NOMO-1 treated with dmso at 0.1 percent for 144 hours (cell line): ENCODE data around the gene CCDC170.

ENCODE experiments used
- DNase-seq: peaks from one replicate; lab custom pipeline; 2025; ENCODE audit not compliant: unreplicated experiment; lab: John Stamatoyannopoulos, UW

The CCDC170 gene

DNA sequence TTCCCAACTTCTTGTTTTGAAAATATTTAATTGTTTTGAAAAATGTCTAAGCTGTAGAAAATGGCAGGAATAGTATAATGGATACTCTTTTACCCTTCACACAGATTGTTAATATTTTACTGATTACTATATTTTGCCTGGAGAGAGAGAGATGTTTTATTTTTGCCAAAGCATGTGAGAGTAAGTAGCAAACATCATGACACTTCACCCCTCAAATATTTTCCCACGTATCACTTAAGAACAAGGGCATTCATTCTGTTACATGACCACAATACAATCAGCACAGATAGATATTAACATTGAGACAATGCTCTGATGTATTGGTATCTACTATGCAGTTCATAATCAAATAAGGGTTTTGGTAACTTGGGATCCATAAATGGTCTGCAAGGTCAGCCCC lies 116.5 kb downstream of the CCDC170 start:
- DNase-seq: no peak

DNA sequence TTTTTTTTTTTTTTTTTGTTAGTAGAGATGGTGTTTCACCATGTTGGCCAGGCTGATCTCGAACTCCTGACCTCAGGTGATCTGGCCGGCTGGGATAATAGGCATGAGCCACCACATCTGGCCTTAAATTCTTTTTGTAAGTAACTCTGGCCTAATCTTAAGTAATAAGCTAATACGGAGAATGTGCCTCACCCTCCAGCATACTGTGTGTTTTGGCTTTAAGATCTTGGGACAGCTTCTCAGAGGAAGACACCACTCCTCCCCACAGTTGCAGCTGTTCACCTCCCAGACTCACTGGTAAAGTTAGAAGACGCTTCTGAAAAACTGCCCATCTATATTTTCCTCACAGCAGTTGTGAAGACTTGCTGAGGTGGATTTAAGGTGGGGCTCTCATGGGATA lies 120.8 kb downstream of the CCDC170 start:
- no peak for DNase-seq

DNA sequence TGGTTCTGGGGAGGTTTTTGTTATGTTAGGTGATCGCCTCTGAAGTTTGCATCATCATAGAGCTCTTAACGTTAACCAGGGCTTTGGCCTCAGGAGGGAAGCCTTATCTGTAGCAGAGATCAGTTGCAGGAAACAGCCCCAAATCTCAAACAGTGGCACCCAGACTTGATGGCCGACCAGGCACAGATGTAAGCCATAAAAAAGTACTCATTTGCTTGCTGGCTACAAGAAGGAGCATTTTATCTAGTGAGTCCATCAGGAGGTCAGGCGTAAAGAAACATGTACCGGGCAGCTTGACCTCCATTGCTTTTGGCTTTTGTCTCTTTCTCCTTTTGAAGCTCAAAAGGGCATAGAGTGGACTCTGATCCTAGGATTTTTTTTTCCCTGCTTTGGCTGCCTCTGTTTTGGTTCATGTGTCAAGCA lies 122.3 kb downstream of the CCDC170 start:
- DNase-seq: no peak

DNA sequence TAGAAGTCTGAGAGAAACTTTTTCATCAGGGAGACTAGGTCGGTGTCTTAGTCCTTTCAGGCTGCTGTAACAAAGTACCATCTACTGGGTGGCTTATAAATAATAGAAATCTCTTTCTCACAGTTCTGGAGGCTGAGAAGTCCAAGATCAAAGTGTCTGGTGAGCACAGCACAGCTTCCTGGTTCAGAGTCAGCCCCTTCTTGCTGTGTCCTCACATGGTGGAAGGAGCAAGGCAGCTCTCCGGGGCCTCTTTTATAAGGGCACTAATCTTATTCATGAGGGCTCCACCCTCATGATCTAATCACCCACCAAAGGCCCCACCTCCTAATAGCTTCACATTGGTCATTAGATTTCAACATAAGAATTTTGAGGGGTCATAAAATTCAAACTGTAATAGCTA lies 122.8 kb downstream of the CCDC170 start:
- DNase-seq: no peak

DNA sequence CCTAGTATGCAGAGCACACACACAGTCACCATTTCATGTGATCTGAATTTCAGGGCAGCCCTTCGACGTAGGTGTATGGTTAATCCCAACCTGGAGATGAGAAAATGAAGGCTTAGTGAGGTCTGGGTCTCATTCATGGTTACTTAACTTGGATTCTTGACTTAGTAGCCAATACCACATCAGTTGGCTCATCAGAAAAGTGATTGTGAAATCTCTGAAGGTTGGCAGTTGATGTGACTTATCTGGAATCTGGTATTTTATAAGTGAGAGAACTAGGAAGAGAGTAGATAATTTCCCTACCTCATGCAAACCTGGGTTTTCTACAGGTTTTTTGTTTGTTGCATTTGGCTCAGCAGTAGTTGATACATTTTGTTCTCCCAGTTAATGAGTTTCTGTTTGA lies 123.7 kb downstream of the CCDC170 start:
- DNase-seq: no peak

DNA sequence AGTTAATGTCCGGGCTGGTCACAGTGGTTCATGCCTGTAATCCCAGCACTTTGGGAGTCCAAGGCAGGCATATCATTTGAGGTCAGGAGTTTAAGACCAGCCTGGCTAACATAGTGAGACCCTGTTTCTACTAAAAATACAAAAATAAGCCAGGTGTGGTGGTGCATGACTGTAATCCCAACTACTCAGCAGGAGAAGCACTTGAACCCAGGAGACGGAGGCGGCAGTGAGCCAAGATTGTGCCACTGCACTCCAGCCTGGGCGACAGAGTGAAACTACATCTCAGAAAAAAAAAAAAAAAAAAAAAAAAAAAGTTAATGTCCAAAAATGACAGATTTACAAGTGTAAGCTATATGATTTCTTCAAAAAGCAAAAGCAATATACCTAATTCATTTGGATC lies 124.9 kb downstream of the CCDC170 start:
- DNase-seq: no peak

DNA sequence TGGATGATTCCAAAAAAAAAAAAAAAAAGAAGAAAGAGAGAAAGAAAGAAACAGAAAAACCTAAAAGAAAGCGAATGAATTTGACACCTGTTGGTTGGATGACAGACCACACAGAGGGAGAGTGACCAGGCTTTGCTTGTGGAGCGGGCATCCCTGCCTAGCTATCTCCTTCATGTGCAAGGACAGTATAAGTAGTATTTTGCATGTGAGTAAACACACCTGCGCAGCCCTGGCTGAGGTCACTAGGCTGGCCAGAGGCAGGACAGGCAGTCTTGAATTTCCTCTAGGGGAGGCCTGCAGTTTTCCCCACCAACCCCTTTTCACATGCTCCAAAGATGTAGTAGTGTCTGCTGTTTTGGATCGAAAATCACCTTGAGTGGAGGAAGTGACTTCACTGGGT lies 126.4 kb downstream of the CCDC170 start:
- no peak for DNase-seq

DNA sequence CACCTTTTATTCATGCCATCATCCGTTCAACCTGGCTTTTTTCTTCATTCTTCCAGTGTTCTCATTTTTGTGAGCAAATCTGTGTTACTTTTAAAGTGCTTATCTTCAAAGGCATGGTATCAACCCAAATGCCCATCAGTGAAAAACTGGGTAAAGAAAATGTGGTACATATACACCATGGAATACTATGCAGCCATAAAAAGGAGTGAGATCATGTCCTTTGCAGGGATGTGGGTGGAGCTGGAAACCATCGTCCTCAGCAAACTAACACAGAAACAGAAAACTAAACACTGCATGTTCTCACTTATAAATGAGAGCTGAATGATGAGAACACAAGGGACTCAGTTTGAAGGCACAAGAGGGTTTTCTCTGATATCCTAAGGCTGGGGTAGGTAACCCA lies 130.3 kb downstream of the CCDC170 start:
- no peak for DNase-seq

DNA sequence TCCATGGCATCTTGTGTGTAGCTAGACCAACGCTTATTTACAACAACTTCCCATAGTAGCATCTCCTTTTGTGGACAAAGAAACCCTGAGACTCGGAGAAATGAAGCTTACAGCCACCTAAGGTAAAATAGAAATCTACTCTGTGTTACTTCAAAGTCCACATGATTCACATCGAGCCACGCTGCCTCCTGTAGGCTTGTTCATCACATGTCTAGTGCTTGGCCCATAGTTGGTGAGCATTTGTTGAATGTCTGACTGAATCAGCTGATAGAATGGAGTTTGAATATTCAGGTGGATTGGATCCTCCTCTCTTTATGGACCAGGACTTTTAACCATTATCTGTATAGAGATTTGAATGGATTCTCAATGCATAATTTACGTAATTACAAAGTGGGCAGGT lies 130.7 kb downstream of the CCDC170 start:
- no peak for DNase-seq

DNA sequence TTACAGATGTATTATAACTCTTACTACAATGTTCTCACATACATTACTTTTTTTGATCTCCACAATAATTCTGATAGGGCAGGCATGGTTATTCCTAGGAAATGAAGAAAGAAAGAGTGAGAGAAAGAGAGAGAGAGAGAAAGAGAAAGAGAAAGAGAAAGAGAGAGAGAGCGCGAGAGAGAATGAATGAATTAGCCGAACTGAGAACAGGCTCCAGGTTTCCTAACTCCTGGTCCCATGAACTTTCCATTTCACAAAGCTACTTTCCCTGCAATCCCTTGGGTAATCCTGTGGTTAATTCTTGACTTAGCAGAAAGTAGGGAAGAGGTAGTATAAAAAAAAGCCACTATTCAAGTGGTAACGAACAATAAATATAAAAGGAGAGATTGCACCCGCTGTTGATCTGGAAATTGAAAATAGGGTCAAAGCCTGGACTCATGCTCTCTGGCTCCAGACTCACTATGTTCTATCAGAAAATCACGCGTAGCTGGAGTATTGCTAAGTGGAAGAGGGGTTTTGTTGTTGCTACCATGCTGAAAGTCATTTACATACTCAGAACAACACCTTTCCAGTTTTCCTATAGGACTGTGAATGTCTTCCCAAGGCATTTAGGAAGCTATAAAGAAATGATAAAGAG lies 131.2 kb downstream of the CCDC170 start:
- DNase-seq: no peak

DNA sequence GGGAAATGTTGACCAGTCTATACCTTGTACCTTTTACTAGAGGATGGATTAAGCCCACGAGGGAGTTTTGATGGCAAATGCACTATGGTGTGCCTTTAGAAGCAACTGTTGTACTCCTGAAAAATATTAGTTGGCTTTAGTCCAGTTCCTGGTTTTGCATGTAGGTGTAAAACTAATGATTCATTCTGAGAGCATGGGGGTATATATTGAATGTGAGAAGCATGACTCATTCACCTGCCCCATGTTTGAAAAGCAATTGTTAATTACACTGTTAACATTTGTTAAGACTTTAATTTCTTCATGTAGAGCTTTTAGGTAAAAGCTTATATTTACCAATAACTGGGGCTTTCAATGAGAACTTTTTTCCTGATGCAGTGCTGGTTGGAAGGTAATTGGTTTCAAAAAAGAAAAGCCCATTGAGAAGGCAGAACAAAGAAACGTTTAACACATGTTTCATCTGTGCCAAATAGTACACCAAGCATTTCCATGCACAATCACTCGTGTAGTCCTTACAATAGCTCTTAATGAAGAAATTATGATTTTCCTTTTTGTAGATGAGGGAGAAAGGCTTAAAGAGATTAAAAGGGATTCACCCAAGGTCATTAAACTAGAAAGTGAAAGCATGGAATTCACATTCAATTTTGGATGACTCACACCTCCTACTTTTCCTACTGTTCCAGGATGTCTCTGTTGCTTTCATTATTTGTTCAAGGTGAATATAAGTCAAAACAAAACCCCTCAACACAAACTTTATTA lies 134.1 kb downstream of the CCDC170 start:
- DNase-seq: no peak

DNA sequence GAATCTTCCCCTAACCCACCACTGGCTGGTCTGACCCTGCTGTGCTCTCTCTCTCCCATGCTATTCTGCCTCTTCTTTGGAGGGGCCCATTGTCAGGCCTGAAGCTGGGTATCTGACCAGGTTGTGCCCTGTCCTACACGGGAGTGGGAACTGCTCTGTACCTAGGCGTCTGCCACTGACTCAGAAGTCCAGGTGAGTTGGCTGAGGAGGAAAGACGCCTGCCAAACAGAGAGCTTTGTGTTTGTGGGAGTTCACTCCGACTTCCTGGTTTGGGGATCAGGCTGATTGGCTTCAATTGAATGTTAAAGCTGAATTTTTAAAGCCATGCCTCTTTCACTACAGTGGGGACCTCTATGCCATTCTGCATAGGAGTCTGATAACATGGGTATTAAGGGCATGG lies 136.0 kb downstream of the CCDC170 start:
- DNase-seq: no peak

DNA sequence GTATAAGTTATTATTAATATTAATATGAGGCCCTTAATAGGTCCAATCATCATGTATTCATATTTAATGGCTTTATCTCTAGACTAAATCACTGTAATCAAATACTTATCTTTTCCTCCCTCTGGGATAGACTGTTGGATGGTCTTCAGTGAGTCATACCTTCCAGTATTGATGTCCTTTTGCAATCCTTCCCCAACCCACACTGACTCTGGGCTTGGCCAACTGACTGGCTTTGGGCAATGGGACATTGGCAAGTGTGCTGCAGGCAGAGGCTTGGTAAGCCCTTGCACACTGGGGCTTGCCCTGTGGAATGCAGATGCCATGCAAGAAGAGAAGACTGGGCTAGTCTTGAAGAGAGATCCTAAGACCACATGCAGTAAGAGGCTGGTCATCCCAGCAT lies 136.6 kb downstream of the CCDC170 start:
- DNase-seq: no peak

DNA sequence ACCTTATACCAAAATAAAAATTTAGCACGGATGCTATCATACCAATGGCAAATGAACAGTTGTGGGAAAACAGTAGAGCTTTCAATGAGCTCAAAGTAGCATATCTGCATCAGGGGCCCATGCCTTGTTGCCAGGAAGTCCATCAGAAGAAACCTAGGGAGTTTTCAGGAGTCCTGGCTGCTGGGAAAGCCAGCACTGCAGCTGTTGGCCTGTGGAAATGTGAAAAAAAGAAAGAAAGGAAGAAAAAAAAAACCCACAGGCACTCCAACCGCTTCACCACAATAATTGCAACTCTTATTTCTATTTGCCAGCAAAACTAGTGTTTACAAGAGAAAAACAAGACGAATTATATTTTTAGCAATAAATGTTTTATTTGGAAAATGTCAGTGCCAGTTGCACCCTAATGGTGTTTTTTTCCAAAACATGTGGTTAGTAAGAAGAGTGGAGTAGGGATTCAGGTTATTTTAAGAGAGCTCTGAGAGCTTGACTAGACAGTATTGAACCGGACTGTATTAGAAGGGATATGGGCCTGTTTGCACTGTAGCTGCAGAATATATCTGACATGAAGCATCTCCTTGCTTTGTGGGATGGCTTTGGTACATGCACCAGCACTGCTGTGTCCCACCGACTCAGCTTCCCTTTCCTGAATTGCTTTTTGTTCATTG lies 137.3 kb downstream of the CCDC170 start:
- DNase-seq: no peak

DNA sequence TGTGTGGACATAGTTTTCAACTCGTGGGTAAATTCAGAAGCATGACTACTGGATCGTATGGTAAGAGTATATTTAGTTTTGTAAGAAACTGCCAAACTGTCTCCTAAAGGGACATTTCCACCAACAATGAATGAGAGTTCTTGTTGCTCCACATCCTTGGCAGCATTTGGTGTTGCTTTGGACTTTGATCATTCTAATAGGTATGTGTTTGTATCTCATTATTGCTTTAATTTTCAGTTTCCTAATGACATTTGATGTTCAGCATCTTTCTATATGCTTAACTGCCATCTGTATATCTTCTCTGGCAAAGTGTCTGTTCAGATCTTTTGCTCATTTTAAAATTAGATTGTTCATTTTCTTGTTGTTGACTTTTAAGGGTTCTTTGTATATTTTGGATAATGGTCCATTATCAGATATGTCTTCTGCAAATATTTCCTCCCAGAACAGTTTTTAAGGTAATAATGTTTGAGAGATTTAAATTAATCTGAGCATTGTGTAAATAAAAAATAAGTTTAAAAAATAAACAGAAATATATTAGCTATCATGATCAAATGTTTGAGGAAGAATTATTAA lies 138.7 kb downstream of the CCDC170 start:
- no peak for DNase-seq

DNA sequence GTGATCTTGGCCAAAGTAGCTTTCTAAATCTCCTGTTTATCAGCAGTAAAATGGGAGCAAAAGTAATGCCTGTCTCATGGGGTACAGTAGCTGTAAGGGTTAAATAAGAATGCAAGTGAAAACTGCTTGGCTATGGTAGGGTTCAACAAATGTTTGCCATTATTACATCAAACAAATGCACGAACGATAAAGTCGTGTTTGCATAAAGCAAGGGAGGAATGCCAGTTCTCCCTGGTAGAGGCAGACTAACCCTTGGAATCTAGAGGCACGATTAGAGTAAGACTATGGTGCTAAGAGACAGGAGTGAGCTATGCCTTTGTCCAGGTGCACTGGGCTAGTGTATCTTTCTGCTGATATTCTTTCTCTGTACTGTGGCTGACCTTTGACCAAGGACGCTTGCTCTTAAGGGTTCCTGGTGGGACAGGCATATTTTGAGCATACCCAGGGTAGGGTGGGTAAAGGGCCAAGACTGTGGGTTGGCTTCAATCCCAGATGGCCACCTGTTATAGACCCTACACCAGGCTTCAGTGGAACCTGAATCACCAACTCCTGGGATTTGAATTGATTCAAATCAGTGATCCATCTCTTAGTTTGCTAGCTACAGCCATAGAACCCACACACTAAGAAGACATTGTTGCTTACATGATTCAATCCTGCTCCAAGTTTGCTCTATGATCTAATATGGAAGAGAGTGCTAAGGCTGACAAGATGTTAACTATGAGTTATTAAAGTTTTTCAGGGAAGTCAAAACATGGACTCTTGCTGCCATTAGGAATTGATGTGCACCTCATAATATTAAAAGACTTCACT lies 139.9 kb downstream of the CCDC170 start:
- DNase-seq: no peak

DNA sequence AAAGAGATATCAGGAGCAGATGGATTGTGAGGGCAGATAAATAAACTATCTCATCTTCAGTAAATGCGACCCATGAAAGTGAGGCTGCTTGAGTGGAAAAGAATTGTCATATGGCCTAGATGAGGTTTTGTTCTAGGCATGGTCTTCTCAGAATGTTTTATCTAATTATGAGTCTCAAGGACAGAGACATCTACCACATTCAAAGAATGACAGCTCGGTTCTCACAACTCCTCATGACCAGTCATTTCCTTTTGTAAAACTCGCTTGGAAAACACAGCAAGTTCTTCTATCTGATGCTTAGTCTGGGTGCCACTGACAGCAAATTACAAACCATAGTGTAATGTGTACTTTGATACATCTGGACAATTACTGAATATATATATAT lies 140.5 kb downstream of the CCDC170 start:
- DNase-seq: no peak

DNA sequence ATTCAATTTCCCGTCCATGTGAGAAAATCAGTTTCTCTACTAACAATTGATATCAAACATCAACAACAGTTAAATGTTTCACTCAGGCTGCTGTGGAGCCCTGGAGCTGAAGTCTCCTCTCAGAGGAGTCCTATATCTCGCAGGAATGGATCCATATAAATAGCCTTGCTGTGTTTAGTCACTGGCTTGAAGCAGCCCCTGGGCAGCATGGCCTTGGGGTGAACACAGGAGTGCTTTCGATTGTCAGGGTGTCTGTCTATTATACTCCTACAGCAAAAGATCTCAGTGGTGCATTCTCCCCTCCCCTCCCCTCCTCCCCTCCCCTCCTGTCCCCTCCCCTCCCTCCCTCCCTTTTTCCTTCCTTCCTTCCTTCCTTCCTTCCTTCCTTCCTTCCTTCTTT lies 141.9 kb downstream of the CCDC170 start:
- DNase-seq: no peak

DNA sequence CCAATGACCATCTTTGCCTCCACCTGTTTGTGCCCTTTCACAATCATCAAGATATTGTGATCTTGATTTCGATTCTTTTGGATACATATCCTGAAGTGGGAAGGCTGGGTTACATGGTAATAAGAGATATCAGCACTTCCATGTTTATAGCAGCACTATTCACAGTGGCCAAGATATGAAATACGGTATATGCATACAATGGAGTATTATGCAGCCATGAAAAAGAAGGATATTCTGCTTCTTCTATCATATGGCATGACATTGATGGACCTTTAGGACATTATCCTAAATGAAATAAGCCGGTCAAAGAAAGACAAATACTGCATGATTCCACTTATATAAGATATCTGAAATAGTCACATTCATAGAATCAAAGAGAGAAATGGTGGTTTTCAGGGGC lies 144.0 kb downstream of the CCDC170 start:
- no peak for DNase-seq

DNA sequence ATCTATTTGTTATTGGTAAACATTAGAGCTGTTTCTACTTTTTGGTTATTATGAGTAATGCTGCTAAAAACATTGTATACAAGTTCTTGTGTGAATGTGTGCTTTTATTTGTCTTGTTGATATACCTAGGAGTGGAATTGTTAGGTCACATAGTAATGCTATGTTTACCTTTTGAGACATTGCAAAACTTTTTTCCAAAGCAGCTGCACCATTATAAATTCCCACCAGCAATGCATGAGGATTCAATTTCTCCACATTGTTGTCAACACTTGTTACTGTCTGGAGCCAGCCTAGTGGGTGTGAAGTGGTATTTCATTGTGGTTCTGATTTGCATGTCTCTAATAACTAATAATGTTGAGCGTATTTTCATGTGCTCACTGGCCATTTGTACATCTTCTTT lies 145.9 kb downstream of the CCDC170 start:
- DNase-seq: no peak

DNA sequence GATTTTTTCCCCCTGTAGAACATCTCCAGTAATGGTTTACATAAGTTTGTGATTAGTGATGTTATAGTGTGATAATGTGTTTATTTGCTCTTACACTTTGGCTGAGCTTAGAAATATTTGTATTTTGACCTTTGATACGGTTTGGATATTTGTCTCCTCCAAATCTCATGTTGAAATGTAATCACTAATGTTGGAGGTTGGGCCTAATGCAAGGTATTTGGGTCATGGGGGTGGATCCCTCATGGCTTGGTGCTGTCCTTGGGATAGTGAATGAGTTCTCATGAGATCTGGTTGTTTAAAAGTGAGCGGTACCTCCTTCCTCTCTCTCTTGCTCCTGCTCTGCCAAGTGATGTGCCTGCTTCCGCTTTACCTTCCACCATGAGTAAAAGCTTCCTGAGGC lies 147.2 kb downstream of the CCDC170 start:
- DNase-seq: no peak
